Lower lobe of right lung (tissue), 2 donors: Measurements from ENCODE around the gene CCT3. TPM values are rescaled to one million over a fixed set of nuclear protein-coding genes. Genes with fewer than 3 reads are reported as not detected.
"Not testable (repeated sequence)": the region's sequence is repeated elsewhere in the genome, so short reads cannot be mapped to it uniquely, and the experiment has no call there.

Experiments
- ATAC-seq, 2 donors: fragments of 200-7000 bp; cut with Tn5 transposase; one replicate each; pipeline ENCODE4 v1.9.1; 2020 to 2022; ENCODE audit warnings: mild to moderate bottlenecking in 2 of 2, moderate library complexity in 2 of 2
- DNase-seq: peaks from one replicate; pipeline ENCODE4 v3.0.0-alpha.2; 2020
- H3K27ac ChIP-seq: fragments of 200-600 bp; one replicate; pipeline ENCODE4 v1.8.0; 2022
- H3K27me3 ChIP-seq: fragments of 200-600 bp; one replicate; pipeline ENCODE4 v1.8.0; 2022; ENCODE audit warnings: low read depth
- H3K36me3 ChIP-seq: fragments of 200-600 bp; one replicate; pipeline ENCODE4 v1.8.0; 2022; ENCODE audit warnings: mild to moderate bottlenecking
- H3K4me1 ChIP-seq: fragments of 200-600 bp; one replicate; pipeline ENCODE4 v1.8.0; 2022
- H3K4me3 ChIP-seq: fragments of 200-600 bp; one replicate; pipeline ENCODE4 v1.8.0; 2022; ENCODE audit warnings: mild to moderate bottlenecking
- H3K9me3 ChIP-seq: fragments of 200-600 bp; one replicate; pipeline ENCODE4 v1.8.0; 2022
- CTCF ChIP-seq: fragments of 200-600 bp; IDR thresholded peaks from one replicate; pipeline ENCODE4 v1.8.0; 2022; ENCODE audit warnings: antibody characterized with exemption, mild to moderate bottlenecking
- intact Hi-C: fragments of 100-400 bp; cut with DNase I; formaldehyde crosslinking; loops from one replicate; pipeline ENCODE4 v1.11.0; 2022
- total RNA-seq: library from RNA; stranded (reverse); fragmentation: NEBNext Ultra II Directional; extraction: Animal tissue kit (Norgen Biotek cat#: 25700); gene quantifications from one replicate; pipeline ENCODE4 v1.2.1, GENCODE V29; 2021
- donor health status: DM: no; HTN: yes; CAD: no; lungs with severe emphysema.

Gene CCT3
- total RNA-seq, 1 donor from 2014 or later: 117 TPM

- no peak for DNase-seq
- Histone ChIP-seq H3K27me3 (peaks cover 24% of the 10 kb centered on the region), H3K4me3 (no peak overlapping the region), H3K27ac (no peak overlapping the region), H3K9me3 (no peaks in the 10 kb centered on the region), H3K4me1 (no peaks in the 10 kb centered on the region), H3K36me3 (no peaks in the 10 kb centered on the region)
- ATAC-seq: peak in 1 of 2 donors; percentile 28
- no peak for TF ChIP-seq CTCF
- intact Hi-C loops: no loop called here
These were observed 18.3 kb upstream of the CCT3 start for GRCh38 chr1:156356262-156356874.

- DNase-seq, H3K4me3 ChIP-seq, ATAC-seq, intact Hi-C loops, H3K9me3 ChIP-seq, H3K27ac ChIP-seq, H3K4me1 ChIP-seq, H3K36me3 ChIP-seq: not testable (repeated sequence)
- H3K27me3 ChIP-seq: peaks cover 16% of the 10 kb centered on the region
These were observed 14.4 kb upstream of the CCT3 start for GRCh38 chr1:156352481-156352880.

- H3K27ac ChIP-seq: no peak overlapping the region
- DNase-seq (no peak), ATAC-seq (no peak)
- no peak overlapping the region for H3K4me3 ChIP-seq
- H3K4me1 ChIP-seq: no peaks in the 10 kb centered on the region
- peaks cover 7% of the 10 kb centered on the region for H3K27me3 ChIP-seq
- no peaks in the 10 kb centered on the region for H3K36me3 ChIP-seq
- intact Hi-C loops: no loop called here
- no peak for TF ChIP-seq CTCF
- no peaks in the 10 kb centered on the region for H3K9me3 ChIP-seq
These were observed 9.2 kb upstream of the CCT3 start for GRCh38 chr1:156347331-156347730.

GRCh38 chr1:156346636-156347035 lies 8.5 kb upstream of the CCT3 start:
- Histone ChIP-seq H3K27me3 (peaks cover 7% of the 10 kb centered on the region), H3K27ac (no peak overlapping the region), H3K4me3 (no peak overlapping the region), H3K36me3 (no peaks in the 10 kb centered on the region), H3K4me1 (no peaks in the 10 kb centered on the region), H3K9me3 (no peaks in the 10 kb centered on the region)
- intact Hi-C loops: no loop called here
- no peak for DNase-seq
- no peak for ATAC-seq
- TF ChIP-seq CTCF: no peak

- H3K36me3 ChIP-seq, ATAC-seq, H3K4me3 ChIP-seq, intact Hi-C loops, H3K4me1 ChIP-seq, H3K9me3 ChIP-seq, DNase-seq, H3K27me3 ChIP-seq, H3K27ac ChIP-seq: not testable (repeated sequence)
These were observed 7.9 kb upstream of the CCT3 start for GRCh38 chr1:156346035-156346434.

GRCh38 chr1:156344409-156344808 lies 6.3 kb upstream of the CCT3 start:
- H3K27me3 ChIP-seq: peaks cover 7% of the 10 kb centered on the region
- no peaks in the 10 kb centered on the region for H3K4me1 ChIP-seq
- H3K4me3 ChIP-seq: no peak overlapping the region
- H3K36me3 ChIP-seq: no peaks in the 10 kb centered on the region
- no peak for ATAC-seq
- intact Hi-C loops: no loop called here
- DNase-seq: no peak
- TF ChIP-seq CTCF: no peak
- H3K27ac ChIP-seq: no peak overlapping the region
- no peaks in the 10 kb centered on the region for H3K9me3 ChIP-seq
